Left ventricle myocardium inferior (tissue), 1 donor: Measurements from ENCODE around the gene PCDHGA1. TPM values are rescaled to one million over a fixed set of nuclear protein-coding genes. Genes with fewer than 3 reads are reported as not detected.

Experiments
- DNase-seq: peaks from one replicate; pipeline ENCODE4 v3.0.0-alpha.2; 2020
- H3K27ac ChIP-seq: fragments of 200-600 bp; replicated peaks from 2 replicates; pipeline ENCODE4 v1.8.0; 2021
- H3K27me3 ChIP-seq: fragments of 200-600 bp; 2 replicates; pipeline ENCODE4 v1.8.0; 2021; ENCODE audit warnings: low read depth
- H3K36me3 ChIP-seq: fragments of 200-600 bp; 2 replicates; pipeline ENCODE4 v1.8.0; 2021
- H3K4me1 ChIP-seq: fragments of 200-600 bp; 2 replicates; pipeline ENCODE4 v1.8.0; 2021
- H3K4me3 ChIP-seq: fragments of 200-600 bp; 2 replicates; pipeline ENCODE4 v1.8.0; 2021; ENCODE audit warnings: mild to moderate bottlenecking, moderate library complexity
- H3K9me3 ChIP-seq: fragments of 200-600 bp; replicated peaks from 2 replicates; pipeline ENCODE4 v1.8.0; 2021
- CTCF ChIP-seq: fragments of 200-600 bp; IDR thresholded peaks from 2 replicates; pipeline ENCODE4 v1.8.0; 2021; ENCODE audit warnings: antibody characterized with exemption, mild to moderate bottlenecking, borderline replicate concordance
- intact Hi-C: fragments of 100-400 bp; cut with micrococcal nuclease; formaldehyde crosslinking; loops from one replicate; pipeline ENCODE4 v1.11.0; 2022
- total RNA-seq: library from RNA; stranded (reverse); fragmentation: NEBNext Ultra II Directional; extraction: Animal tissue kit (Norgen Biotek cat#: 25700); gene quantifications from one replicate; pipeline ENCODE4 v1.2.1, GENCODE V29; 2021
- donor health status: DM: no; HTN: yes; CAD: no; lungs with severe emphysema.

PCDHGA1 gene
- total RNA-seq, 1 donor from 2014 or later: 3.1 TPM

- no peak for DNase-seq
- Histone ChIP-seq H3K4me1 (peaks cover 81% of the 10 kb centered on the region), H3K27me3 (no peaks in the 10 kb centered on the region), H3K4me3 (peak overlapping the region; percentile 60), H3K9me3 (no peaks in the 10 kb centered on the region), H3K27ac (peak overlapping the region; percentile 31), H3K36me3 (peaks cover 9% of the 10 kb centered on the region)
- intact Hi-C loops: no loop called here
- TF ChIP-seq CTCF: no peak
These were observed 155.2 kb downstream of the PCDHGA1 start for GRCh38 chr5:141485321-141486055.

- no peaks in the 10 kb centered on the region for H3K27me3 ChIP-seq
- DNase-seq: no peak
- intact Hi-C loops: no loop called here
- peaks cover 76% of the 10 kb centered on the region for H3K4me1 ChIP-seq
- H3K4me3 ChIP-seq: no peak overlapping the region
- H3K9me3 ChIP-seq: no peaks in the 10 kb centered on the region
- no peak overlapping the region for H3K27ac ChIP-seq
- TF ChIP-seq CTCF: no peak
- H3K36me3 ChIP-seq: peaks cover 15% of the 10 kb centered on the region
These were observed 155.8 kb downstream of the PCDHGA1 start for GRCh38 chr5:141486091-141486490.

GRCh38 chr5:141487131-141487530 is 156.8 kb downstream of the PCDHGA1 start:
- intact Hi-C loops: no loop called here
- DNase-seq: no peak
- peaks cover 22% of the 10 kb centered on the region for H3K36me3 ChIP-seq
- H3K4me3 ChIP-seq: no peak overlapping the region
- H3K9me3 ChIP-seq: no peaks in the 10 kb centered on the region
- no peak overlapping the region for H3K27ac ChIP-seq
- TF ChIP-seq CTCF: no peak
- H3K27me3 ChIP-seq: no peaks in the 10 kb centered on the region
- H3K4me1 ChIP-seq: peaks cover 75% of the 10 kb centered on the region

- no peak within 1 kb of the TSS for H3K27ac ChIP-seq
- peaks cover 81% of the 10 kb centered on the region for H3K4me1 ChIP-seq
- intact Hi-C loops: no loop called here
- no peaks in the 10 kb centered on the region for H3K27me3 ChIP-seq
- peaks cover 22% of the 10 kb centered on the region for H3K36me3 ChIP-seq
- no peak for TF ChIP-seq CTCF
- H3K9me3 ChIP-seq: no peaks in the 10 kb centered on the region
- no peak within 1 kb of the TSS for H3K4me3 ChIP-seq
- DNase-seq: no peak
These were observed 158.6 kb downstream of the PCDHGA1 start, which contains the start of gene PCDHGC5 for GRCh38 chr5:141488591-141489561. PCDHGC5 (plus strand) TSS chr5:141489081; CDS start chr5:141489241, 160 bp downstream.

GRCh38 chr5:141489841-141490240 is 159.5 kb downstream of the PCDHGA1 start:
- TF ChIP-seq CTCF: no peak
- H3K27ac ChIP-seq: no peak overlapping the region
- H3K36me3 ChIP-seq: peaks cover 23% of the 10 kb centered on the region
- H3K4me3 ChIP-seq: no peak overlapping the region
- peaks cover 81% of the 10 kb centered on the region for H3K4me1 ChIP-seq
- H3K9me3 ChIP-seq: no peaks in the 10 kb centered on the region
- no peaks in the 10 kb centered on the region for H3K27me3 ChIP-seq
- intact Hi-C loops: no loop called here
- no peak for DNase-seq
